Stimulated activated CD8-positive, alpha-beta memory T cell treated with anti-CD3 and anti-CD28 coated beads, Interleukin-15, amount 100 ng/mL, for 48 hours (primary cell): ENCODE data around the gene ANKRD13B.

Source experiments
- DNase-seq, 2 donors: peaks; one replicate each; pipeline ENCODE4 v3.0.0-alpha.2; 2020; ENCODE audit warnings: low read depth in 2 of 2

The ANKRD13B gene

DNA sequence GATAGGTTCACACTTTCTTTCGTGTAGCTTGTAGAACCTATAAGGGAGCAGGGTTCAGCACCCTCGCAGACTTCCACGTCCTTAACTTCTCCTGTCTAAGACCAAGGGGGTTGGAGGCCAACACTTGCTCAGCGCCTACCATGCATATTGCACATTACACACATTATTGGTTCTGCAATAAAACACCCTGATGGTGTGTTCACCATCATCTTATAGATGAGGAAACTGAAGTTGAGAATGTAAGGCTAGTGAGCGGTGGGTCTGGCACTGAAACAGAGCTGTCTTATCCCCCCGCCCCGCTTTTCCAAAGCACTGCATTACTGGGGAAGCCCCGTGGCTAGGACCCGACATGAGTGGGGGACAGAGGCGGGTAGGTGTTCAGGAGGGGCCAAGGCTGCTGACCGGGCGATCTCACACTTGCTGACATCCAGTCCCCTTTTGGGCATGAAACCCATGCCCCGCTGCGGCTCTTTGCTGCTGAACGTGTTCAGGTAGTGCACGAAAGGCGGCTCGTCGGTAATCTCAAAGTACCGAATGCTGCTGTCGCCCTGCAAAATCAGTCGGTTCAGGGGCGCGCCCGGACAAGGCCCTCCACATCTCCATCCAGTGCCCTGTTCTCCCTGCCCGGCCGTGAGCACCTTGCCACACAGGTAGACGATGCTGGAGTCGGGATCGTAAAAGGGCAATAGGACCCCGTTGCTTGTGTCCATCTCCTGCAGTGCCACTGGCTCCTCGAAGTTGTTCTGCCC lies 23.5 kb downstream of the ANKRD13B start:
- DNase-seq, result no peak

DNA sequence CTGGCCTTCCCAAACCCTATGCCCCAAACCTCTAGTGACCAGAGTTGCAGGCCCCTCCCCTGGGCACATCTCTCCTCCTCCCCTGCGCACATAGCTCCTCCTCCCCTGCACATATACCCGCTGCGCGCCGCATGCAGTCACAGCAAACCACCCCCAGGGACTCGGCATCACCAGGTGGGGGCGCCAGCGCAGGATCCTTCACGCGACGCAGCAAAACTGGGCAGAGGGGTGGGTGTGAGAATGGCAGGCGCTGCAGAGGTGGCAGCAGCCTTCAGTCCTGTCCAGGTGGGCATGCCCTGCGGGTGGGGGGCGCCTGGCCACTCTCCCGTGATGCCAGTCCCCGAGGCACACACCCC lies 24.2 kb downstream of the ANKRD13B start:
- peak; percentile 84 to 85 for DNase-seq

- DNase-seq, result peak; percentile 80 to 81
Observed at GRCh38 chr17:29617481-29618271, 24.7 kb downstream of the ANKRD13B start.

DNA sequence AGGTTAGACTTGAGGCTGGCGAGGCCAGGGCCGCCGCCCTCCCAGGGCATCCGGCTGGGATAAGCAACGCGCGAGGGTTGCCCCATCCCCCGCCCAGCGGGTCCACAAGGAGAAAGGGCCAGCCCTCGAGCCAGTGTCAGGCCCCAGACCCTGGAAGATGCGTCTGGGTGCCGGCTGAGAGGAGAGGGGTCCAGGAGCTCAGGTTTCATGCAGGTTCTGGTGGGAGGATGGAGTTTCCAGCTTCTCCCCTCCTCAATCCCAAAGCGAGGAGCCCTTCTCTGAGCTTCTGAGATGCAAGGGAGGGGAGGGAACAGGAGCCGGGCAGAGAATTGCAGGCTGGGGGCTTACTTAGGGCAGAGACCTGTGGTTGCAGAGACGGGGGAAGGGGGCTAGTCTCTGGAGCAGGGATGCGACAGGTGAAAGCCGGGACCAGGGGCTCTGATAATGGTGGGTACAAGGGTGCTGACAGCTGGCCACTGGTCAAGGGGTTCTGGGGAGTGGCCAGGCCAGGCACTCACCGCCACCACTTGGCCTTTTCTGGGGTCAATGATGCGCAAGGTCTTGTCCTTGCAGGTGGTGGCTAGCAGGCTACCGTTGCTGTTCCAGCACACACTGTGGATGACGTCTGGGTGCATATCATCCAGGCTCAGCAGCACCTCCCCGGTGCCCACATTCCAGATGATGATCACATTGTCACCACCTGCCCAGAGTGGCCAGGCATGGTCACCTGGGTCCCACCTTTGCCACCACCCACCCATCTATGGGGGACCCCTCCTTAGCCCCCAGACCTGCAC lies 25.5 kb downstream of the ANKRD13B start:
- no peak for DNase-seq

GRCh38 chr17:29619251-29619650 lies 26.3 kb downstream of the ANKRD13B start:
- no peak for DNase-seq

DNA sequence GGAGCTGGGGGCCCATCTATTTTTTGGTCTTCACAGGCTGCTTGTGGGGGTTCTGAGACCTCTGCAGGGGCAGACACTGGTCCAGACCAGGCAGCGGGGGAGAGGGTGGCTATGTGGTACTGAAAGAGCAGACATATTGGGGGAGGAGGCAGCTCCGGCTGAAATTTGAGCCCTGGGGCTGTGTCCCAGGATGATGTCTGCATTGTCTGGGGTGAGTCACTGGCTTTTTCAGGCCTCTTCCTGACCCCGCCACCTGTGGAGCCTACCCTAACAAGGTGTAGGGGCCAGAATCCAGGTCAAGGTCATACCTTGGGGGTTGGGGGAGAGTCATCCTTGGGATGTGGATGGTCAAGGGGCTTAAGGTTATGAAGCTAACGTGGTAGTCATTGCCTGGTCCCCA lies 27.3 kb downstream of the ANKRD13B start:
- DNase-seq, result no peak

DNA sequence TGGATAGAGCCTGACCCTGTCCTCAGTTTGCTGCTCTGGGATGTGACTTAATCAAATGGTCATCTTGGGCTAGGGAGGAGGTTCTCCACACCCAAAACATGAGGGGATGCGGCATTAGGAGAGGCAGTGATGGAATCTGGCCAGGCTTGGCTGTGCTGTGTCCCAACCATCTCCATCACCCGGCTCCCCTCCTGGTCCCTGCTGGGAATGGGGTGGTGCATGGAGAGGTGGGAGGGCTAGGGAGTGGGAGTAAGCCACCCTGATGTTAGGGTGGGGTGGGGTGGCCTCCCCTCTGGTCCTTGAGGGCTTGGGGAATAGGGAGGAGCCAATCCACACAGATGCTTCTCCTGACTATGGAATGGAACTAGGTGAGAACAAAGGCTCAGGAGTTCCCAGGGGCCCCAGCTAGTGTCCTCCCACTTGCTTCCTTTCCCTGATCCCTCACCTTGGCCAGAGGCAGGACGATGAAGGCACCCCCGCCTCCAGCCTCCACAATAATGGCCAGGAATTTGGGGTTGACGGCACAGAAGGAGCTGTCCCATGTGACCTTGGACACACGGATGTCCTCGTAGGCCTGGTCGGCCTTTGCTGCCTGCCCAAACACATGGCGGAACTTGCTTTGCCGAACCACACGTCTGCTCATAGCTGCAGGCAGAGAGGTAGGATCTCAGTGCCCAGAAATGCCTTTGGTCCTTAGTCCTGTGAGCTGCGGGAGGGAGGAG lies 28.0 kb downstream of the ANKRD13B start:
- no peak for DNase-seq

- no peak for DNase-seq
Observed at GRCh38 chr17:29621751-29622194, 28.8 kb downstream of the ANKRD13B start.

GRCh38 chr17:29622337-29623282 lies 29.7 kb downstream of the ANKRD13B start, which contains the start of gene CORO6:
Gene CORO6, minus strand, starts transcription at chr17:29622912. Its CDS starts 1,491 bp downstream, at chr17:29621421.
- DNase-seq, result peak; percentile 46 to 54

DNA sequence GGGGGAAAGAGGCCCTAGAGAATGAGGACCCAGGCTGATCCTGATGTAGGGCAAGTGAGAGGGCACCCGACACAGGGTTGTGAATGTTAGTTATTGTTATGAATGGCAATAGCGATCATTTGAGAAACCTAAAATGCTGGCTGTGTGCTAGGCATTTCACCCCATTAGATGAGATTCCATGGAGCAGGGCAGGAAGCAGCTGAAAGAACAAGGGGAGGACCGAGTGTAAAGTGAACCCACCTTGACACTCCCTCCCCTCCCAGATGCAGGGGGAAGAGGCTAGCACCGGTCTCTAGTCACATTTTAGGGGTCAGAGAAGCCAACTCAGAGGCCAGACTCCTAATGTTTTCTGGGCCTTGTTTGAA lies 30.3 kb downstream of the ANKRD13B start:
- no peak for DNase-seq

DNA sequence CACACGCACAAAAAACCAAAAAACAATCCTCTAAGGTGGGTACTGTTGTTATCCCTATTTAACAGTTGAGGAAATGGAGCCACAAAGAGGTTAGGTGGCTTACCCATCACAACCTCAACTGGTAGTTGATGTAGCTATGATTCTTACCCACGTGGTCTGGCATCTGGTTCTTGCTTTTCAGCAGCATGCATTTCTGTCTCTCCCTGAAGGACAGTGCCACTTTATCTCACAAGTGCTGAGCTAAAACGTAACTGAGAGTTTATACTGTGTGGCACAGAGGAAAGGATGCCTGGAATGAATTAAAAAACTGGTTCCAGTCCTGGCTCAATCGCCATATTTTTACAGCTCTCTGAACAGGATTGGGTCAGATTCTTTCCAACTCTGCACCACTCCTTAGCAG lies 31.7 kb downstream of the ANKRD13B start:
- DNase-seq, result no peak

GRCh38 chr17:29625037-29625750 lies 32.3 kb downstream of the ANKRD13B start:
- DNase-seq, result no peak

GRCh38 chr17:29627951-29628350 lies 35.0 kb downstream of the ANKRD13B start:
- DNase-seq, result no peak

DNA sequence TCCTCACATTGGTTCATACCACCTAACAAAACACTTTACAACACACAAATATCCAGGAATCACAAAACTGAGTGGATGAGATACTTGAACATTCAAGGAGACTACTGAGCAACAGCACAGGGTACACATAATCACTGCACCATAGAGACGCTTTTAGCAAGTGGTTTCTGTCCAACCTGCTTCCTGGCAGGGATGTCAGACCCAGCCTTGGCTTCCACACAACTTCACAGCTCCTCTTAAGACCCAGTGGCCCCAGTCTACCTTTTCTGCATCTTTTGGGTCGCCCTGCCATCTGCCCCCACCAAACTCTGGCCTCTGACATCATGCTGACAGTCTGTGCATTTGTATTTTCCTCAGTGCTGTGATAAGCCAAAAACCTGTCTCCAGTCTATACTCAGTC lies 35.7 kb downstream of the ANKRD13B start:
- DNase-seq, result no peak

- no peak for DNase-seq
Observed at GRCh38 chr17:29629839-29630238, 36.9 kb downstream of the ANKRD13B start.

- no peak for DNase-seq
Observed at GRCh38 chr17:29630630-29631193, 37.8 kb downstream of the ANKRD13B start.

DNA sequence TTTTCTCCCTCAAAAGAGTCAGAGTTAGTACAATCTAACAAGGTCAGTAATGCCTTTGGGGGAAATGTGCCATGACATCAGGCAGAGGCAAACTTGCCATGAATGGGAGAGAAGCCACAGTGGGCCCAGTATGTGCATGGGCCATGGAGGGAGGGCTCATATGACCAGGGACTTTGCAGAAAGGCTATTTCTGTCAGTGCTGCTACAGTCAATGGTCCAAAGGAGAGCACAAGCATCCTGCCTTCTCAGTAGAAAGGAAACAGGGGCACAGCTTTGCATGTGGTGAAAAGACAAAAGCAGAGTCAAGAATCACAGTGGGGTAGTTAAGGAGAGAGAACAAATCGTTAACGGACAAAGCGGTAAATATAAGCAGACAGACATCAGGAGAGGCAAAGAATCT lies 41.0 kb downstream of the ANKRD13B start:
- no peak for DNase-seq

GRCh38 chr17:29640413-29640812 lies 47.5 kb downstream of the ANKRD13B start:
- no peak for DNase-seq

- no peak for DNase-seq
Observed at GRCh38 chr17:29640981-29641642, 48.2 kb downstream of the ANKRD13B start.
